ENCODE measurements around the gene DCTPP1. TPM values are rescaled to one million over a fixed set of nuclear protein-coding genes. Genes with fewer than 3 reads are reported as not detected.
"Not testable (repeated sequence)": the region's sequence is repeated elsewhere in the genome, so short reads cannot be mapped to it uniquely, and the experiment has no call there.

The DCTPP1 gene
- total RNA-seq, 1 experiment from 2014 or later: 125 TPM

GRCh38 chr16:30464078-30464477 is 34.2 kb upstream of the DCTPP1 start:
- Histone ChIP-seq H3K27me3 (ENCODE audit: insufficient read depth, low read length) (no peaks in the 10 kb centered on the region), H3K9me3 (ENCODE audit: control insufficient read depth in 1 of 2, insufficient read depth in 1 of 2, low read depth in 1 of 2, low read length in 2 of 2) (no peaks in the 10 kb centered on the region), H3K9ac (ENCODE audit: low read length) (no peak overlapping the region), H2AFZ (ENCODE audit: low read depth, low read length, poor library complexity, severe bottlenecking) (no peak overlapping the region), H4K20me1 (ENCODE audit: insufficient read depth) (no peaks in the 10 kb centered on the region), H3K4me3 (replicated peaks in 1 of 2; ENCODE audit: low read depth in 1 of 2, low read length in 2 of 2) (no peak overlapping the region), H3K4me2 (ENCODE audit: low read length) (no peak overlapping the region), H3K4me1 (ENCODE audit: control insufficient read depth in 1 of 2, insufficient read depth in 2 of 2, low read length in 2 of 2) (no peaks in the 10 kb centered on the region), H3K36me3 (ENCODE audit: control insufficient read depth in 1 of 2, insufficient read depth in 2 of 2, low read length in 2 of 2) (no peaks in the 10 kb centered on the region), H3K27ac (ENCODE audit: low read depth, low read length) (no peak overlapping the region), H3K9me2 (ENCODE audit: insufficient read depth) (no peaks in the 10 kb centered on the region), H3K79me2 (ENCODE audit: insufficient read depth, low read length) (no peaks in the 10 kb centered on the region)
- no TSS peak for BruUV-seq (replicated peaks)
- intact Hi-C loops (cut with micrococcal nuclease): no loop called here
- ChIA-PET POLR2A (interaction anchor here (0.6 kb wide), 1 partner anchor 34 kb away, joined by 3 read pairs; no protein-coding TSS in a partner anchor), CTCF (no interaction called here), RAD21 (ENCODE audit: low non-redundant PET in 1 of 2, low total read pairs in 2 of 2, uncharacterized antibody in 2 of 2, unreplicated experiment in 2 of 2) (no interaction called here)
- ATAC-seq (no peak), DNase-seq (ENCODE audit: low read depth, low spot score) (no peak)
- TF ChIP-seq JUND (IDR thresholded peaks at IDR 0.05) (no peak), CBX3 (IDR thresholded peaks at IDR 0.05; ENCODE audit: low read depth) (no peak), ELF1 (IDR thresholded peaks at IDR 0.05; ENCODE audit: borderline replicate concordance, low read depth) (no peak)

GRCh38 chr16:30461426-30461825 is 31.6 kb upstream of the DCTPP1 start:
- H3K4me3 ChIP-seq (replicated peaks in 1 of 2; ENCODE audit: low read depth in 1 of 2, low read length in 2 of 2); H3K9ac ChIP-seq (ENCODE audit: low read length); H3K9me2 ChIP-seq (ENCODE audit: insufficient read depth); H4K20me1 ChIP-seq (ENCODE audit: insufficient read depth); intact Hi-C loops (cut with micrococcal nuclease); H3K79me2 ChIP-seq (ENCODE audit: insufficient read depth, low read length); ATAC-seq; H3K27ac ChIP-seq (ENCODE audit: low read depth, low read length); DNase-seq (ENCODE audit: low read depth, low spot score); RAD21 ChIA-PET (ENCODE audit: low non-redundant PET in 1 of 2, low total read pairs in 2 of 2, uncharacterized antibody in 2 of 2, unreplicated experiment in 2 of 2); BruUV-seq (replicated peaks); H2AFZ ChIP-seq (ENCODE audit: low read depth, low read length, poor library complexity, severe bottlenecking); H3K36me3 ChIP-seq (ENCODE audit: control insufficient read depth in 1 of 2, insufficient read depth in 2 of 2, low read length in 2 of 2); H3K9me3 ChIP-seq (ENCODE audit: control insufficient read depth in 1 of 2, insufficient read depth in 1 of 2, low read depth in 1 of 2, low read length in 2 of 2); H3K4me1 ChIP-seq (ENCODE audit: control insufficient read depth in 1 of 2, insufficient read depth in 2 of 2, low read length in 2 of 2); H3K27me3 ChIP-seq (ENCODE audit: insufficient read depth, low read length); POLR2A ChIA-PET; H3K4me2 ChIP-seq (ENCODE audit: low read length): not testable (repeated sequence)
- CTCF ChIA-PET: interaction anchor here (1.1 to 1.6 kb wide), 3 partner anchors 11 to 32 kb away, joined by 3 read pairs; partner anchors contain the start of gene DCTPP1

GRCh38 chr16:30459456-30459855 is 29.6 kb upstream of the DCTPP1 start:
- BruUV-seq (replicated peaks): no TSS peak
- DNase-seq (ENCODE audit: low read depth, low spot score): no peak
- ChIA-PET CTCF (no interaction called here), RAD21 (ENCODE audit: low non-redundant PET in 1 of 2, low total read pairs in 2 of 2, uncharacterized antibody in 2 of 2, unreplicated experiment in 2 of 2) (no interaction called here), POLR2A (no interaction called here)
- no peak overlapping the region for H3K9ac ChIP-seq (ENCODE audit: low read length)
- no peaks in the 10 kb centered on the region for H3K4me1 ChIP-seq (ENCODE audit: control insufficient read depth in 1 of 2, insufficient read depth in 2 of 2, low read length in 2 of 2)
- H3K4me3 ChIP-seq (replicated peaks in 1 of 2; ENCODE audit: low read depth in 1 of 2, low read length in 2 of 2): no peak overlapping the region
- H2AFZ ChIP-seq (ENCODE audit: low read depth, low read length, poor library complexity, severe bottlenecking): no peak overlapping the region
- H3K27me3 ChIP-seq (ENCODE audit: insufficient read depth, low read length): no peaks in the 10 kb centered on the region
- H3K4me2 ChIP-seq (ENCODE audit: low read length): no peak overlapping the region
- TF ChIP-seq ELF1 (IDR thresholded peaks at IDR 0.05; ENCODE audit: borderline replicate concordance, low read depth) (no peak), ZFX (IDR thresholded peaks at IDR 0.05) (no peak), EZH2phosphoT487 (IDR thresholded peaks at IDR 0.05; ENCODE audit: borderline replicate concordance) (no peak), CBX3 (IDR thresholded peaks at IDR 0.05; ENCODE audit: low read depth) (no peak), JUND (IDR thresholded peaks at IDR 0.05) (no peak), EZH2 (IDR thresholded peaks at IDR 0.05) (no peak), CEBPB (IDR thresholded peaks at IDR 0.05; ENCODE audit: low read depth) (no peak), SP1 (IDR thresholded peaks at IDR 0.05; ENCODE audit: low read depth) (no peak), MAX (IDR thresholded peaks at IDR 0.05) (no peak)
- H3K9me3 ChIP-seq (ENCODE audit: control insufficient read depth in 1 of 2, insufficient read depth in 1 of 2, low read depth in 1 of 2, low read length in 2 of 2): no peaks in the 10 kb centered on the region
- H3K79me2 ChIP-seq (ENCODE audit: insufficient read depth, low read length): no peaks in the 10 kb centered on the region
- no peaks in the 10 kb centered on the region for H3K36me3 ChIP-seq (ENCODE audit: control insufficient read depth in 1 of 2, insufficient read depth in 2 of 2, low read length in 2 of 2)
- H4K20me1 ChIP-seq (ENCODE audit: insufficient read depth): no peaks in the 10 kb centered on the region
- no peaks in the 10 kb centered on the region for H3K9me2 ChIP-seq (ENCODE audit: insufficient read depth)
- no peak overlapping the region for H3K27ac ChIP-seq (ENCODE audit: low read depth, low read length)
- ATAC-seq: no peak
- intact Hi-C loops (cut with micrococcal nuclease): no loop called here
